GM21619 (cell line): Measurements from ENCODE around the gene GRHL1.
A peak's percentile ranks its signal among the peaks of the same experiment; 100 is the strongest.

ENCODE experiments used
- ATAC-seq: cut with Tn5 transposase; IDR thresholded peaks from one replicate; pipeline ENCODE4 v1.9.1; 2021; ENCODE audit not compliant: unreplicated experiment

GRHL1 gene

DNA sequence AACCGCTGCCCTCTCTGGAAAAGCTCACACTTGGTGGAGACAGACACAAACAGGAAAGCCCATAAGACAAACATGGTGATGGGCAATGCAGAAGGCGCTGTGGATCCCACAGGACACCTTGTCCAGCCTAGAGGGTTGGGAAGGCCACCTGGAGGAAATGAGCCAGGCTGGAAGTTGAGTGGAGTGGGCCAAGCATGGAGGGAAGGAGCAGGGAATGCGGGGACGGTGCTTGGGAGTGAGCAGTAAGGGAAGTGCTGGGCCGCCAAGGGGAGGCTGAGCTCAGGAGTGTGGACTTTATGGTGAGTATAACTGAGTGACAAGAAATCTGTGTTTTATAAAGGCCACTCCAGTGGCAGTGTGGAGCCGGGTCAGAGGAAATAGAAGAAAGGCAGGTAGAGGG is 2.8 kb upstream of the GRHL1 start:
- no peak for ATAC-seq

DNA sequence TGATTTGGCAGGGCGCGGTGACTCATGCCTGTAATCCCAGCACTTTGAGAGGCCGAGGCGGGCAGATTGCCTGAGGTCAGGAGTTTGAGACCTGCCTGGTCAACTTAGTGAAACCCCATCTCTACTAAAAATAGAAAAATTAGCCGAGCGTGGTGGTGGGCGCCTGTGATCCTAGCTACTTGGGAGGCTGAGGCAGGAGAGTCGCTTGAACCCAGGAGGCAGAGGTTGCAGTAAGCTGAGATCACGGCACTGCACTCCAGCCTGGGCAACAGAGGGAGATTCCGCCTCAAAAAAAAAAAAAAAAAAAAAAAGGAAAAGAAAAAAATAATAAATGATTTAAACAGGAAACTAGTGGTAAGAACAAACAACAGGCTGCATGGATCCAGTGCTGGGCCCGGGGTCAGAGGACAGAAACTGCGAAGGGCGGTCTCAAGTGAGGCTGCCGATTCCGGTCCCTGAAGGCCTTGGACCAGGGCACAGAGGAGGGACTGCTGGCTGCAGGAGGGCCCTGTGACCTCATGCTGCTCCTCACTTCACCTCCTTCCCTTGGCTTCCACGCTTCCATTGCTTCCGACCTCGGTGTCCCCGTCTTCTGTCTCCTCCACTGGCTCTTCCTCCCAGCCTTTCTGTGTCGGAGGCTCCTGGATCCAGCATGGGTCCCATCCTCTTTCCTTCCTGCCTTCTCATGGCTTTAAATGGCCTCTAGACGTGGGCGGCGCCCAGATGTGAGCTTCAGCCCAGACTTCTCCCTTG is 2.1 kb upstream of the GRHL1 start:
- no peak for ATAC-seq

DNA sequence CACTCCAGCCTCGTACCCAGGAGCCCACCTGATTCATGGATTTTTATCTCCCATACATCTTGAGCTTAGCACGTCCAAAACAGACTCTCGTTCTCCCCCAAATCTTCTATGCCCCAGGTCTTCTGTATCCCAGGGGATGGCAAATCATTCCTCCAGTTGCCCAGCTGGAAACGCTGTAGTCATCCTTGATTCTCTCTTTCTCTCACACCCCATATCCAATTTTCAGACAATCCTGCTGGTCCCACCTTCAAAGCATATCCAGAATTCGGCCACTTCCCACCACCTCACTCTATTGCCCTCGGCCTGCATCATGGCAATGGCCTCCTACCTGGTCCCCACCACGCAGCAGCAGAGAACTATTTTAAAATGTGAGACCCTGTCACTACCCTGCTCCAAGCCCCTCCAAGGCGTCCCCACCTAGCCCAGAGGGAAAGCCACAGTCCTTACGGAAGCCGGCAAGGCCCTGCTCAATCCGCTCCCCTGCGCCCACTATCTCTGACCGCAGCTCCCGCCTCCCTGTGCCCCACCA is 1.4 kb upstream of the GRHL1 start:
- ATAC-seq: no peak

DNA sequence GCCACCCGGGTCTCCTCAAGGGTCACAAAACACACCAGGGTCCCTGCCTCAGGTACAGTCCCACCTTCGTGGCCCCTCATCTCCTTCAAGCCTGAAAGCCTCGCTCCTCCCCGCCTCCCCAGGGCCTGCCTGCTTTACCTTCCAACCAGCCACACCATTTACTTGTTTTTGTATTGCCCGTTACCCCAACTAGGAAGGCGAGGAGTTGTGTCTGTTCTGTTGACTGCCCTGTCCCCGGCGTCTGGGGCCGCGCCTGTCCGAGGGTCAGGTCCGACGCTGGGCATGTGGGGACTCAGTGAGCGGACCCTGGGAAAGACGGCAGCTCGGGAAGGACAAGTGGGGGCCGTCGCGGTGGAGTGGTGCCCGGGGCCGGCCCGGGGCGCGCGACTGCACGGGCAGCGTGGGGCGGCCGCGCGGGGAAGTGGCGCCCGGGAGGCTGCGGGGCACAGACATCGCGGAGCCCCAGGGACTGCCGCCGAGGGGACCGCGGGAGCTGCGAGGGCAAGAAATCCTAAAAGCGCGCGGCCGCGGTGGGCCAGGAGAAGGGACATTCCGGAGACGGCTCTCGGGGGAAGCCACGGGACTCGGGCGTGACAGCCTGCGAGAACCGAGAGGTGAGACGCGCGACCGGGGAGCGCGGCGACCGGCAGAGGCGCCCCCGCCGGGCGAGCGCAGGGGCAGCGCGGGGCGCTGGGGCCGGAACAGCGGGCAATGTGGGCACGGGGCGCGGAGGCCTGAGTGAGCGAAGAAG is 797 bp upstream of the GRHL1 start:
- ATAC-seq: peak; percentile 39

DNA sequence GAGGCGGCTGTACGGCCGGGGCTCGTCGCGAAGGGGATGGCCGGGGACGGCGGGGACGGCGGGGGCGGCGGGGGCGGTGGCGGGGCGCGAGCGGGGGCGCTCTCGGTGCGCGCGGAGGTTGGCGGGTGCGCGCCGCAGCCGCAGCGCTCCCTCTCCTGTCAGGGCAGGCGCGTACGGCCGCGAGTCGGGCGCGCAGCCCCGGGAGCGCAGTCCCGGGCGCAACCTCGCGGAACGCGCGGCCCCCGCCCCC is 296 bp upstream of the GRHL1 start:
- ATAC-seq: no peak

DNA sequence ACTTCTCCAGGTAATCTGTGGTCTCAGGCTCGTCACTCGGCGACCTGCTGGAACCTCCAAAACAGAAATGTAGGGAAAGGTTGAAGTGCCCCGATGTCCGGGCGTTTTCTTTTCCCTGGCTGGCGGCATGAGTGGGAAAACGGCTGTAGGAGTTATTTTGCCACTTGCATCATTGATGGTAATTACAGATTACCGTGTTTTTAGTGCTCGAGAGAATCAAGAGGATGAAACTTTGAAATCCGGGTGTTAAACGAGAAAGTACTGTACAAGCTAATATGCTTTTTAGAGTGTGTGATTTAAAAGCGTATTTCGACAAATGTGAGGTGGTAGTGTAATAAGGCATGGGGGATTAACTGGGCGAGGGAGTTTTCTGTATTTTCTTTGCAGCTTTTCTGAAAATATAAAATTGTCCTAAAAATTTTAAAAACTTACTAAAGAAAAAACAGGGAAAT is 819 bp downstream of the GRHL1 start:
- ATAC-seq: no peak

DNA sequence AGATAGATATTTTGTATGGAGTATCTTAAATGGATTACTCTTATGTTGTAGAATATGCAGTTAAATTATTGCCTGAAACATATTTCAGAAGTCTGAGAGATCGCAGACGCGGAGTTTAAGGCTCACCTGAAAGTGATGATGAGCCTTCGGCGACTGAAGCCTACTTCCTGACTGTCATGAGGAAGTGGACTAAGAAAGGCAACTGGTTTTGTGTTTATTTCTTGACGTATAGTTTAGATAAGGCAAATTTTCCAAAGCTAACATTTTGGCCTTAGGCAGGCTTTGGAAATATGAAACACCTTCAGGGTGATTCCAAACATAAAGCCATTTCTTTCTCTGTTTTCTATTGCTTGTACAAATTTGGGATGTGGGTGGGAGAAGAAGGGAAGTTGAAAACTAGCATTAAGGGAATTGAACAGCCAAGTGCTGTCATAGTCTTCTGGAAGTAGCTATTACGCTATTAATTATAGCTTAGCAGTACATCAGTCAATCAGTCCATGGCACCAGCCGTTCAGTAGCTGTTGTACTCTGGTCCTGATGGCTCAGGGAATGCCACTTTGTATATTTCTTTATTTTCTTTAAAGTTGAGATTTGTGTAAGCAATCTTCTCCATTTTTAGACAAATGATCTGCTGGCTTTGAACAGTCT is 1.5 kb downstream of the GRHL1 start:
- ATAC-seq: no peak

DNA sequence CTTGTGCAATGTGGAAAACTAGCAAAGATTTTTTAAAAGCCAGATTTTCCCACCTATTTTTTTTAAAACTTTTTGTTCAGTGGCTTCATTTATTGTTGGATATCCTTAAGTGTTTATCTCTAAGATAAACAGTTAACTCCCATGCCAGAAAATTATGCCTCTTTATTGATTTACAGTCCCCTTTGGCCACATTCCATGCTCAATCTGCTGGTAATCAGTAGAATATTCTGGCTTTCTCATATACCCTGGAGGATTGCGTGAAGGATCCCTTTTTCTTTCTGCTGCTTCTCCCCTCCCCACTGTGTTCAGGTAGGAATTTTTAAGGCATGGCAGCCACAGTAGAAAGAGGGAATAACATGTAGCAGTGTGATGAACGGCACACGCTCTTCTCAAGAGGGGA is 2.6 kb downstream of the GRHL1 start:
- ATAC-seq: no peak

DNA sequence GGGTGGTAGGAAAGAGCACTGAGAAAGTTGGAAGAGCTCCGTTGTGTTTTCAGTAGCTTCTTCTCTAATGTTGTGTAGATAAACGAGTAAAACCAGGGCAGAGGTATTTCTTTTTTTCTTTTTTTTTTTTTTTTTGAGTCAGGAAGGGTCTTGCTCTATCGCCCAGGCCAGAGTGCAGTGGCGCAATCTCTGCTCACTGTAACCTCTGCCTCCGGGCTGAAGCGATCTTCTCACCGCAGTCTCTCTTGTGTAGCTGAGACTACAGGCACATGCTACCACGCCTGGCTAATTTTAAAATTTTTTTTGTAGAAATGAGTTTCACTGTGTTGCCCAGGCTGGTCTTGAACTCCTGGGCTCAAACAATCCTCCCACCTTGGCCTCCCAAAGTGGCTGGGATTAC is 6.6 kb downstream of the GRHL1 start:
- no peak for ATAC-seq

DNA sequence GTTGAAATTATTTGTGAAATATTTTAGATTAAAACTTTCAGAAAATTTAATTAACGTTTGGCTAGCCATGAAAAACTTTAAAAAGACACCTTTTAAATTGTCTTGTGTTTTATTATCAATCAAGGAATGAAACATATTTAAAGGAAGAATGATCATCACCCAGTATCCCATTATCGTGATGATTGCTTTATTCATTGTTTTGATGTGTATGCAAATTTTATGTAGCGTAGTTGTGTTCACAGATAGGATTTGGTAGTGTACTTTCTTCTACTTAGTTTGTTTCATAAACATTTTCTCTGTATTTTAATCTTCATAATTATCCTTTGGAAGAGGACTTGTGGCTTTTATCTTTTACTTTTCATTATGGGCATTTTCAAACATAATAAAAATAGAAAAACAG is 7.8 kb downstream of the GRHL1 start:
- ATAC-seq: no peak

DNA sequence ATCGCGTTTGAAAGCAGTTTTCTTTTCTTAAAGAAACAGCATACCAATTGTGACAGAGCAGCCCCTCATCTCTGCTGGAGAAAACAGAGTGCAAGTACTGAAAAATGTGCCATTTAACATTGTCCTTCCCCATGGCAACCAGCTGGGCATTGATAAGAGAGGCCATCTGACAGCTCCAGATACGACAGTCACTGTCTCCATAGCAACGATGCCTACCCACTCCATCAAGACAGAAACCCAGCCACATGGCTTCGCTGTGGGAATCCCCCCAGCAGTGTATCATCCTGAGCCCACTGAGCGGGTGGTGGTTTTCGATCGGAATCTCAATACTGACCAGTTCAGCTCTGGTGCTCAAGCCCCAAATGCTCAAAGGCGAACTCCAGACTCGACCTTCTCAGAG is 9.5 kb downstream of the GRHL1 start:
- no peak for ATAC-seq

DNA sequence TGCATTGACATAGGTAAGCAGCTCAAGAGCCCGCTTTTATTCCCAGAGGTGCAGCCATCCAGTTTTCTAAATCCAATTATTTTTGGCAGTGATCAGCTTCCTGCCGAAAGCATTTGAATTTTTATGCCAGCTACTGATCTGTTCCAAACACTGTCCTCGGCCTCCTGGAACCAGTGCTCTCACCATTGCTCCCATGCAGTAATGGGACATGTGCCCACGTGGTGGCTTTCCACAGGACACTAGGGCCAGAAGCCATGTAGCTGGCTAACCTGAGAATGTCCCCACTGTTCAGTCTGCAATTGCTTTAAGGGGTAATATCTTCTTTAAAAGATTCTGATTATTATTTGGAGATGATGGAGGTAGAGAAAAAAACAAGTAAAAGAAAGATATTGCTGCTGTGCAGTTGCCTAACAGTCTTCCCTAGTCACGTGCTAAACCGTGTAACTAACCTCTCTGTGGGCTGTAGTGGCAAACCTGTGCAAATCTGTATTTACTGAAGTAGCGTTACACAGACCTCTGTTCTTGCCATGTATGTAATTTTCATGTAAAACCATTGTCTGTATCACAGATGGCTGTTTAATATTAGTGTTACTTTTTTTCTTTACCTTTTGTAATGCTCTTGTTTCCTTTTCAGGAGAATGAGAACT is 13.0 kb downstream of the GRHL1 start:
- ATAC-seq: no peak

DNA sequence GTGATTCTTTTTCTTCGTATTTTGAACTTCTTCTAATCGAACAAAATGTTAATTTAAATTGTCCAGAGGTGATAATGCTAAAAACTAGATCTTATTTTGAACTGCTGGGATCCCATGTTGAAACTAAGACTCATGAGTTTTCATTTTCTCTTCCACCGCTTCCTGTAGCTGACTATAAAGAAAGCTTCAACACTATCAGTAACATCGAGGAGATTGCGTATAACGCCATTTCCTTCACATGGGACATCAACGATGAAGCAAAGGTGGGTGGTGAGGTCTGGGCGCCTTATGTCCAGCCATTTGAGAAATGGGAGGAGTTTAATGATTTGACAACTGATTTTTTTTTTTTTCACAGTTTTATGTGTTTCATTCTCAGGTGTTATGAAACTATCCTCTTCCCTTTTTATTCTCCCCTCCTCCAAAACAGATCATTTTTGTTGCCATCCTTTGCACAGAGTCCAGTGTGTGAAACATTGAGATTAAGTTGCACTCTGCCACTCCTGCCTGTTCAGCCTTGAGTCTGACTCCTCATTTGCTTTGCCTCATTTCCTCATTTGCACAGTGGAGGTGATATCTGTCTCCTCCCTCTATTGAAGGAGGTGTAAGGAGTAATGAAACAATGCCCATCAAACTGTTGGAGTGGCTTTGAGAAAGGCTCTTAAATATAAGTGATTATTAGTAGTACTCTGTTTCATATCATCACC is 13.8 kb downstream of the GRHL1 start:
- ATAC-seq: no peak

DNA sequence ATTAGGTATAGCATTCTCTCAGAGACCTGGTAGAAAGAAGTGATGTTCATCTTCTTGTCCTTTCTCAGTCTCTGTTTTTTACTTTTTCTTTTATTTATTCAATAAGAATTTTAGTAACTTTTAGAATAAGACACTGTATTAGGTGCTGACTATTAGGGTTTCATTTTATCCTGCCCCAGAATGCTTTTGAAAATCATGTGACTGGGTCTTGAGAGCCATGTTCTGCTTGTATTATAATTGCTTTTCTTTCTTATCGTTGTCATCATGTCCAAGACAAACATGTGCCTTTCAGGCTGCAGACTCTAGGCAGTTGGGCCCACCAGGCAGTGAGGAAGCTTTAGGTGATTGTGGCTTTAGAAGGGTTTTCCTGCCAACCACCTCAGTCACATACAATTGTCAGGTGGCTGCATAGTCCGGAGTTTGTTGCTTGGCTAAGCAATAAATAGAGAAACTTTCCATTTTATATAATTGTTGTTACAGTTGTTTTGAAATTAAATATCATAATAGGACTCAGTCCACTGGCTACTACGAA is 15.1 kb downstream of the GRHL1 start:
- ATAC-seq: no peak

DNA sequence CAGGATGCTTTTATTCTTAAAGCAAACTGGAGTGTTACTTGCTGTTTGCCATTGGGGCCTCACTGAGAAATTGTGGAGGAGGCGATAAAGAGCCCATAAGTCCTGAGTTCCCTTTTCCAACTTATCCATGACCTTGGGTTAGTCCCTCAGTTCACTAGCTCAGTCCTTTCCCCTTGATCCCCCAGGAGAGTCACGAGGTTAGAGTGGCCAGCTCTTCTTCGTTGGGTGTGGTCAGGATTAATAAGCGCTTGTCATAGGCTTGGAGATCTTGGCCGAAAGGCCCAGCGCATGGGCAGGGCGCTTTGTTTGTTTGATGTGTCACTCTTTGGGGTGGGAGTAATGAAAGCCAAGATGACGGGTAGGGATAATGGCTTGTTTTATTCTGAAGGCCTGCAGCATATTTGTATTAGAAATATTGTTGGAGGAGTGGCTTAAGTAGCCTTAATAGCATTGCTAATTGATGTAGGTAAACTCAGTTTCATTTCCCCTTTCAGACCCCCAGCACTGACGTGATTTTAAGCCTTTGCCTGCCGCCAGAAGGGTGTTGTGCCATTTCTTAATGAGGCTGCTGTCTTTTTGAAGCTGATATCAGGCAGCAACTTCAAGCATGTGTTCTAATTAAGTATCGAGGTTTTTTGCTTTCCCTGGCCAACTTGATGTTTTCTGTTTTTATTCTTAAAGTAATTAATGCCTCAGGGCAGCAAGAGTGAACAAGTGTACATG is 15.7 kb downstream of the GRHL1 start:
- ATAC-seq: no peak

DNA sequence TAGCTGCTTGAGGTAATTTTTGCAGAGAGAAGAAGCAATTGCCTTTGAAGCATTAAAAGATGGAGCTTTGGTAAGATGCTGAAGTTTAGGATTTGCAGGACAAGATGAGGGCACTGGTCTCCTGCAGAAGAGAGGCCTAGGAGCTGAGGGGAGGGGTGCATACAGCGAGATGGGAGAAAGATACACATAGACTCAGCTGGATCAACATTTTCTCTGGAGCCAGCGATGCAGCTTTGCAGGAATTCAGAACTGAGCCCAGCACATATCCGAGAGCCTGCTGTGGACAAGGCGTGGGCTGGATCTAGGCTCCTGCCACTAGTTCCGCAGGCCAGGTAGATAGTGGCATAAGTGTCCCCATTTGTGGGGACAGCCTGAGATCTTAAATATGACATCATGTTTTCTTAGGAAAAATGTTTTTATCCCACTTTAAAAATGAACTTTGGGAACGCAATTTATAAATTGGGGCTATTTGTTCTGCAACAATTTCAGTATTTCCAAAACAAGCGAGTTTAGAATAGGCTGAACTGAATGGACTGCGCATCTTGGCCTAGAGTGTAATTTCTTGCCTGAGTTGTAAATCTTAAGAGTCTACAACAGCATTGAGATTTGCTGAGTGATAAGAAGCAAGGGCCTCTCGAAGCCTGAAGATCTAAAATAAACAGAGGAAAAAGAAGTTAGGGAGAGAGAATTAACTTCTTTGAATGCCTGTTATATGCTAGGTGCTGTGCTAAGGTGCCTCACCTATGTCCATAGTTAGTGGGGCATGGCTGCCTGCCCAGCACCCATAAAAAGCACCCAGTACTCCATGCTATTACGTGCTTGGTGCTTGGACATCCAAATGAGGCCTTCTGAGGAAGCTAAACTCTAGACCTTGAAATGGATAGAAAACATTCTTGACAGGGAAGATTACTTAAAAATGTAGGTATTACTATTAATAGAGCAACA is 17.3 kb downstream of the GRHL1 start:
- ATAC-seq: no peak

DNA sequence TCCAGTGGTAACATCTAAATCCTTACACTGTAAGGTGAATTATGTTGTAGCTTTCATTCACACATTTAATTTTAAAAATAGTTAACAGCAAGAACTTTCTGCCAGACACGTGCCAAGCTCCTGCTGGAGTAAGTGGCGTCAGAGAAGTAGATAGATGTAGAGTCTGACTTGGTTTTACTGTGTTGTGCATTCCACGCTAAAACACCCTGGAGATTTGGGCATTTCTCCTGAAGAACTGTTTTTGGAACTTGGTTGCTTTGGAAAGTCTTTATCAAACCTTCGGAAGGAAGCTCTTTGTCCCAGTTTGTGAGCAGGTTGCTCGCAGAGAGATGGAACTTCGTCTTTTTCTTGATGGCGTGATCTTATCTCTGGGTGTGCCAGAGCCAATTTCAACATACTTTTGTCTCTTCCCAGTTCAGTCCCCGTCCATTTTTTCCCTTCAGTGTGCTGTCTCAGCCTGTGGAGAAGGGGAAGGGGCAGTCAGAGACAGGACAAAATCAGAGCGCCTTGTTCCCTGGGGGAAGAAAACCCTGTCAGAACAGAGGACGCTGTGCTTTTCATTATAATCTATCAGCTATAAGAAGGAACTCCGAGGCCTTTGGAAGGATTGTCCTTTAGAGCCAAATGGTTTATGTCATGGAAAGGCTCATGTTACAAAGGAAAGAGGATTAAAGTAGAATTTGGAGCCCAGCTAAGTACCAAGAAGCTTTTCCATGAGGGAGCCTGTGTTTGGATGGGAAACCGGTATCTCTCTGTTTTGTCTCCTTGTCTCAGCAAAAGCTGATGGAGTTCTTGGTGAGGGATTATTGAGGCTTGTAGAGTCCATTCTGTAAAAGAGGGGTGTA is 18.9 kb downstream of the GRHL1 start:
- no peak for ATAC-seq
